GM13977 (cell line): Measurements from ENCODE around the gene AHRR.
"Not testable (repeated sequence)": the region's sequence is repeated elsewhere in the genome, so short reads cannot be mapped to it uniquely, and the experiment has no call there.

Experiments used
- DNase-seq: peaks from one replicate; pipeline ENCODE4 v3.0.0; 2012; ENCODE audit warnings: low spot score
- in situ Hi-C: fragments of 300-500 bp; cut with MboI; formaldehyde crosslinking; loops from one replicate; pipeline ENCODE4 v1.12.0; 2022; ENCODE audit warnings: low sequenced_read_pairs, low pct_unique_long_range_greater_than_20kb, mixed read lengths, inconsistent platforms; ENCODE audit not compliant: unreplicated experiment
- TF ChIP-seq, protein P1 (sequence below): IDR thresholded peaks from 2 replicates; pipeline ENCODE4 v1.5.1; 2012; ENCODE audit warnings: mild to moderate bottlenecking, control low read depth; ENCODE audit not compliant: insufficient read depth; ENCODE audit errors: extremely low read depth, missing control alignments

Gene AHRR

GRCh38 chr5:470961-471749 lies 149.6 kb downstream of the AHRR start:
- TF ChIP-seq, protein P1, sequence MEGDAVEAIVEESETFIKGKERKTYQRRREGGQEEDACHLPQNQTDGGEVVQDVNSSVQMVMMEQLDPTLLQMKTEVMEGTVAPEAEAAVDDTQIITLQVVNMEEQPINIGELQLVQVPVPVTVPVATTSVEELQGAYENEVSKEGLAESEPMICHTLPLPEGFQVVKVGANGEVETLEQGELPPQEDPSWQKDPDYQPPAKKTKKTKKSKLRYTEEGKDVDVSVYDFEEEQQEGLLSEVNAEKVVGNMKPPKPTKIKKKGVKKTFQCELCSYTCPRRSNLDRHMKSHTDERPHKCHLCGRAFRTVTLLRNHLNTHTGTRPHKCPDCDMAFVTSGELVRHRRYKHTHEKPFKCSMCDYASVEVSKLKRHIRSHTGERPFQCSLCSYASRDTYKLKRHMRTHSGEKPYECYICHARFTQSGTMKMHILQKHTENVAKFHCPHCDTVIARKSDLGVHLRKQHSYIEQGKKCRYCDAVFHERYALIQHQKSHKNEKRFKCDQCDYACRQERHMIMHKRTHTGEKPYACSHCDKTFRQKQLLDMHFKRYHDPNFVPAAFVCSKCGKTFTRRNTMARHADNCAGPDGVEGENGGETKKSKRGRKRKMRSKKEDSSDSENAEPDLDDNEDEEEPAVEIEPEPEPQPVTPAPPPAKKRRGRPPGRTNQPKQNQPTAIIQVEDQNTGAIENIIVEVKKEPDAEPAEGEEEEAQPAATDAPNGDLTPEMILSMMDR, result no peak
- no peak for DNase-seq
- in situ Hi-C loops, result no loop called here

DNA sequence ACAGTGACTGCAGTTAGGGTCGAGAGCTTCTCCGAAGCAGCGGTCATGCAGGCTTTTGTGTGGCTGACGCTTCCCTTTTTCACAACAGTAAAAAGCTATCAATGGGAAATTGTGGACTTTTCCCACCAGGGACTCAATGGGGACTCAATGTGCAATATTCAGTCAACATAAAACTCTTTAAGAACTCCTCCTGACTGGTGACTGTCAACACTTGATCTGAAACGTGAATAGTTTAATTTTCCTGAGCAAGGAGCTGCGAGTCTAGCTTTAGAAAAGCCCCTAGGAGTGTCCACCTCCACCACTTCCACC lies 150.2 kb downstream of the AHRR start:
- DNase-seq, result no peak
- TF ChIP-seq, protein P1, result no peak
- in situ Hi-C loops, result no loop called here

DNA sequence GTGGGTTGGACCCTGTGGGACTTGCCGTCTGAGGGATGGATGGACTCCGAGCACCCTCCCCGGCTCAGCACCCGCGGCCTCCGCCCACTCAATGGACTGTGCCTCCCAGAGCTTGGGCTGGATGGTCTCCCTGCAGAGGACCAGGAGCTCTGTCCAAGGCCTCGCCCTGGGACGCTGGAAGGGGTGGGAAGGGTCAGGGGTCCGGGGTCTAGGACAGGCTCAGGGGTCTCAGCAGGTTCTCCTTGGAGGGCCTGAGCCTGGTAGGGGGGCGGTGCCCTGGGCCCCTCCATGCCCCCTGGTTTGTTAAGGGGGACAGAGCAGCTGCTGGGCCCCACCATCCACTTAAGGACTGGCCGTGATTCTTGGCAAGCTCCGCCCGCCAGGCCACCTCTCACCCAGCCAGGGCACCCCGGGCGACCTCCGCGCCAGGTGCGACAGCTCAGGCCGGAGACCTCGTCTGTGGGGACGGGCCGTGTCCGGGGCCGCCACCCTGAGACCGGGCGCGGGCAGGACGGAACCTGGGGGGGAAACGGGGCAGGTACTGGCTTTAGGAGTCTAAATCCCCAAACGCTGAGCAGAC lies 150.7 kb downstream of the AHRR start:
- TF ChIP-seq, protein P1, result no peak
- DNase-seq, result peak; percentile 34
- in situ Hi-C loops, result no loop called here

DNA sequence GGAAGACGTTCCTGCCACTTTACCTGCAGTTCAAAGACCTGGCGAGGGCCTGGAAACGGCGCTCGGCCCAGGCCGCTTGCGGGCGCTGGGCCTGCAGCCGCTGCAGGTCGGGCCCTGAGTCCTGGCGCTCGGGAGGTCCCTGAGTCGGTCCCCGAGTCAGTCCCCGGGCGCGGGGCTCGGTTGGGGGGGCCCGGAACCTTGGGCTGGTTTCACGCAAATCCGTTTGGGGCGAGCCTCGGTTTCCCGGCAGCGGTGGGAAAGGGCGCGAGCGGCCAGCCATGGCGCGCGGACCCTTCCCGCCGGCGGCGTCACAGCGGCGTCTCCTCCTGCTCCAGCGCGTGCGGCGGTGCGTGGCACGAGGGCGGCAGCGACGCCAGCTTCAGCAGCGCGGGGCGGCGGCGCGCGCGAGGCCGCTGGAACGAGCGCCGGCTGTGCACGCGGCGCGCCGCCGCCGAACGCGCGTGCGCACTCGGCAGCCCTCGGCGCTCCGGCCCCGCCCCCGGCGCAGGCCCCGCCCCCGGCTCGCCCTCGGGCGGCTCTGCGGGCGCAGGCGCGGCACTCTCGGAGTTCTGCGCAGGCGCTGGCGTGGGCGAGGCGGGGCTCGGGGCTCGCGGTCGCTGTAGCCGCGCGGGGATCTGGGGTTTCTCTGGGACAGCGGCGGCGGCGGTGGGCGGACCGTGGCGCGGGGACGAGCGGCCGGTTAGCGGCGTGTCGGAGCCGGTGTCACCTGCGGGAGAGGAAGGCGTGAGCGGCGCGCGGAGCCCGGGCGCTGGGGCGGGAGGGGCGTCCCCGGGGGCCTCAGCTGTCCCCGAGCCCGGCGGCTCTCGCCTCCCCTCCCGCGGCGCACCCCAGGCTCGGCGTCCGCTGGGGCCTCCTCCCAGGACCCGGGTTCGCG lies 151.4 kb downstream of the AHRR start:
- in situ Hi-C loops, result no loop called here
- TF ChIP-seq, protein P1, result no peak
- peak; percentile 100 for DNase-seq

DNA sequence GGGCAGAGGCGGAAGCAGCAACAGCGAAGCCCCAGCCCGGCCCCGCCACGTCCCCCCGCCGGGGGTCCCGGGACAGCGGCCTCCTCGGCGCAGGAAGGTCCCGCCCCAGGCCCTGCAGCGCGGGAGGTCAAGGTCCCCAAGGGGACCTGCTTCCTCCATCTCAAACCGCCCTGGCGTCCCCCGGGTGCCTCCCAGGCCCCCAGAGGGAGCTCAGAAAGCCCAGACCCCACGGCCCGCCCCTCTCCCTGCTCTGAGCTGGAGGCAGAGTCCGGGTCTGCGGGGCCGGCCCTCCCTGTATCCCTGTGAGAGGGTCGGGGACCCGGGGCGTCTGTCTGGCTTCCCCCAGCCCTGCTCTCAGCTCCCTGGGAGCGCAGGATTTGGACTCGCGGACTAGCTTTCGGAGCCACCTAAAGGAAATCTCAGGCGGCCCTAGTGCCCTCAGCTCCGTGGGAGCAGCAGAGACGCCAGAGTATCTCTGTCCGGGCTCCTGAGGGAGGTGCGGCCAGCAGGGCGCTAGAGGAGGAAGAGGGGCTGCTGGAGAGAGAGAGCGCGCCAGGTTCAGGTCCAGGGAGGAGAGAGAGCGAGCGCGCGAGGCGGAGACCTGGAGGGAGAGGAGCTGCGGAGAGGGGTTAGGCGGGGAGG lies 152.2 kb downstream of the AHRR start:
- TF ChIP-seq, protein P1, result no peak
- peak; percentile 65 for DNase-seq
- in situ Hi-C loops, result no loop called here

GRCh38 chr5:474232-474839 lies 152.8 kb downstream of the AHRR start:
- DNase-seq, in situ Hi-C loops: not testable (repeated sequence)
